IgD-negative memory B cell (primary cell): ENCODE measurements around the gene SLC9A1. TPM values are rescaled to one million over a fixed set of nuclear protein-coding genes. Genes with fewer than 3 reads are reported as not detected.

ENCODE experiments used
- H3K27ac Mint-ChIP-seq, 3 donors: one replicate each; pipeline ENCODE4 v1.8.0; 2020 to 2022; ENCODE audit warnings: mild to moderate bottlenecking in 3 of 3, mixed read lengths in 3 of 3, moderate library complexity in 1 of 3
- H3K27me3 Mint-ChIP-seq: one replicate; pipeline ENCODE4 v1.8.0; 2021; ENCODE audit warnings: mixed read lengths
- H3K36me3 Mint-ChIP-seq: one replicate; pipeline ENCODE4 v1.8.0; 2020; ENCODE audit warnings: mild to moderate bottlenecking, mixed read lengths
- H3K4me1 Mint-ChIP-seq, 3 donors: one replicate each; pipeline ENCODE4 v1.8.0; 2020 to 2022; ENCODE audit warnings: mixed read lengths in 3 of 3, mild to moderate bottlenecking in 1 of 3
- H3K4me3 Mint-ChIP-seq, 4 donors: one replicate each; pipeline ENCODE4 v1.8.0; 2020 to 2022; ENCODE audit warnings: mild to moderate bottlenecking in 4 of 4, mixed read lengths in 4 of 4, moderate library complexity in 3 of 4
- H3K9me3 Mint-ChIP-seq, 3 donors: one replicate each; pipeline ENCODE4 v1.8.0; 2020 to 2021; ENCODE audit warnings: mixed read lengths in 3 of 3, mild to moderate bottlenecking in 1 of 3
- polyA plus RNA-seq: library from polyadenylated mRNA; unstranded; fragments of 300-500 nt; fragmentation: Illumina TruSeq; gene quantifications from one replicate; pipeline ENCODE4 v1.2.3, GENCODE V29; 2021

The SLC9A1 gene
- polyA plus RNA-seq, 1 donor from 2014 or later = 8.9 TPM

DNA sequence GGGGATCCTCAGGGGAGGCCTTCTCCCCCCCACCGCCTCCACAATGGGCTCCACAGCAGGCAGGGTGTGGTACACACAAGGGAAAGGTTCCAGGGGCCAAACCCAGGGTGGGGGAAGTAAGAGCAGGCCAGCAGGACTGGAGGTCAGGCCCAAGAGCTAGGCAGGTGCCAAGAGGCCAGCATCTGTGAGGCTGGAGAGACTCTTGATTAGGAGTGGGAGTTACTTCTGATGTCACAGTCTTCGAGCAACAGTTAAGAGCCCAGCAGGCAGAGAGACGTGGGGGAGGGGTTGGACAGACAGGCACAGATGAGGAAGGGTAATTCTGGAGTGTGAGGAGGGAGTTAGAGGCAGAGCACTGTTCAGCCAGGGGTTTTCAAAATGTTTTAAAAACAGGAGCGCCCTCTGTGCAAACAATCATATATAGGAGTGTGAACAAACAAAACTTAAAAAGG is 55.8 kb downstream of the SLC9A1 start:
- Mint-ChIP-seq H3K36me3 (peaks cover 2% of the 10 kb centered on the region), H3K9me3 (no peaks in the 10 kb centered on the region), H3K4me1 (peaks cover 14 to 18% (median 18%) of the 10 kb centered on the region in 3 donors), H3K27ac (peak overlapping the region; percentile 88 to 96 (median 91)), H3K27me3 (no peaks in the 10 kb centered on the region), H3K4me3 (peak overlapping the region in 3 of 4 donors; percentile 23 to 89 (median 82))

DNA sequence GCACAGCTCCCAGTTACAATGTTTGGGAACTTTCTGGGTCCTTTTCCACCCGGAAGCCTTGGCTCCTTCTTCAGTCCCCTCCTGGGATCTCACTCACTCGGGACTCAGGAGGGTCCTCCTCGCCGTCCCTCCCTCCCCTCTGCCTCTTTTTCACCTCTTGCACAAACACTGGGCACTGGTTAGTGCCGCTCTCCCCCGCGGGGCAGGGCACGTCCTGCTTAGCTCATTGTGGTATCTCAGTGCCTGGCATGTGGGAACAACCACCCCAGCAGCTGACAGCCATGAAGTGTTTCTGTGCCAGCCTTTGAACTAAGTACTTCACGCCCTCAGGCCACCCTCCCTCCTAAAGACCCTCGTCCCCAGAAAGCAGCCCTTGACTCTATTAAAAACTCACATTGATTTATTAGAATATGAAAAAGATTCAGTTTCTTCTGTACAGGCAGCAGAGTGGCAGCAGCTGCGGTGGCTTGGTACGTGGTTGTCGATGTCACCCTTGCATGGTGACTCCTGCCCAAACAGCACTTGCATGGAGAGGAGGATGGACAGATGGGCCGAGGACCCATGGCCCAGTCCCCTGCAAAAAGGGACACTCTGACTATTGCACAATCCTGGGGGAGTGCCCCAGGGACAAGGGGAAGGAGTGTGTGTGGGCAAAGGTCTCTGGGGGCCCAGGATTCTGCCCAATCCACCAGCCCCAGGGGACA is 56.3 kb downstream of the SLC9A1 start:
- Mint-ChIP-seq H3K9me3 (no peaks in the 10 kb centered on the region), H3K27me3 (no peaks in the 10 kb centered on the region), H3K27ac (peak overlapping the region; percentile 67 to 91 (median 88)), H3K4me1 (peaks cover 11 to 18% (median 18%) of the 10 kb centered on the region in 3 donors), H3K36me3 (peaks cover 2% of the 10 kb centered on the region), H3K4me3 (peak overlapping the region in 2 of 4 donors; percentile 67 to 89)

DNA sequence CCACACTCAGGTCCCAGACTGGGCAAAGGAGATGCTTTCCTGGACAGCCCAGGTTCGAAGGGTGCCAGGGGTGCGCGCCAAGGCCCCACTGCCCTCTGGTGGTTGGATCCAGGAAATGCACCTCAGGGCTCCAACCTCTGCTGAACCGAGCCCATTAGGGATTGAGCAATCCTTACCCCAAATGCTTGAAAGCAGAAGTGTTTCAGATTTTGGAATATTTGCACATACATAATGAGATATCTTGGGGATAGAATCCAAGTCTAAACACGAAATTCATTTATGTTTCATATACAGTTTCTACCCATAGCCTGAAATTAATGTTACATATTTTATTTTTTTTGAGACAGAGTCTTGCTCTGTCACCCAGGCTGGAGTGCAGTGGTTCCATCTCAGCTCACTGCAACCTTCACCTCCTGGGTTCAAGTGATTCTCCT is 57.4 kb downstream of the SLC9A1 start:
- Mint-ChIP-seq H3K27ac (peak overlapping the region in 1 of 3 donors; percentile 71), H3K36me3 (peaks cover 2% of the 10 kb centered on the region), H3K9me3 (no peaks in the 10 kb centered on the region), H3K4me1 (peaks cover 8 to 16% (median 16%) of the 10 kb centered on the region in 3 donors), H3K27me3 (no peaks in the 10 kb centered on the region), H3K4me3 (no peak overlapping the region)

DNA sequence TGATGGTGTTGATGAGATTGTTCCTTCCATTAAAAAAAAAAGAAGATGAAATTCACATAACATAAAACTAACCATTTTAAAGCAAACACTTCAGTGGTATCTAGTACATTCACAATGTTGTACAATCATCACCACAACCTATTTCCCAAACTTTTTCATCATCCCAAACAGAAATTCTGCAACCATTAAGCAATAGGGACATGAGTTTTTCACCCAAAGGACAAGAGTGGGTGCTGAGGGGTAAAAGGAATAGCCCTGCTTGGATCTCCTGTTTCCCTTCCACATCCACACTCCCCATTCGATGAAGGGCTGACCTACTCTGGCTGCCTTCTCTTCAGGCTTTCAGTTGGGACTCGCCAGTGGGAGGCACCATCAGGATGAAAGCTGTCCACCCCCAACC is 59.3 kb downstream of the SLC9A1 start:
- peaks cover 2% of the 10 kb centered on the region for H3K36me3 Mint-ChIP-seq
- no peaks in the 10 kb centered on the region for H3K27me3 Mint-ChIP-seq
- peaks cover 8 to 16% (median 16%) of the 10 kb centered on the region in 3 donors for H3K4me1 Mint-ChIP-seq
- H3K4me3 Mint-ChIP-seq = no peak overlapping the region
- no peaks in the 10 kb centered on the region for H3K9me3 Mint-ChIP-seq
- no peak overlapping the region for H3K27ac Mint-ChIP-seq

DNA sequence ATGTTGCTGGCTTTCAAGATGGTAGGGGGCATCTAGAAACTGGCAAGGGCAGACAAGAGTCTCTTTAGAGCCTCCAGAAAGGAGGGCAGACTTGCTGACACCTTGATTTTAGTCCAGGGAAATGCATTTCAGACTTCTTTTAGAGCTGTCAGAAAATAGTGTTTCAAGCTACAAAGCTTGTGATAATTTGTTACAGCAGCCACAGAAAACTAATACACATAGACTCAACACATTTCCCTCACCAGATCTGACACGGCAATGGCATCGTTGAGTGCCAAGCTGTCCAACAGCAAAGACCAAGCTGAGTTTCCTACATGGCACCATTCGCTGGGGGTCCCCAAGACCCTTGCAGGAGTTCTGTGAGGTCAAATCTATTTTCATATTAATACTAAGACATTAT is 62.0 kb downstream of the SLC9A1 start:
- Mint-ChIP-seq H3K4me3 (no peak overlapping the region), H3K9me3 (no peaks in the 10 kb centered on the region), H3K4me1 (peaks cover 0 to 3% (median 3%) of the 10 kb centered on the region in 3 donors), H3K27me3 (no peaks in the 10 kb centered on the region), H3K27ac (no peak overlapping the region), H3K36me3 (no peaks in the 10 kb centered on the region)

DNA sequence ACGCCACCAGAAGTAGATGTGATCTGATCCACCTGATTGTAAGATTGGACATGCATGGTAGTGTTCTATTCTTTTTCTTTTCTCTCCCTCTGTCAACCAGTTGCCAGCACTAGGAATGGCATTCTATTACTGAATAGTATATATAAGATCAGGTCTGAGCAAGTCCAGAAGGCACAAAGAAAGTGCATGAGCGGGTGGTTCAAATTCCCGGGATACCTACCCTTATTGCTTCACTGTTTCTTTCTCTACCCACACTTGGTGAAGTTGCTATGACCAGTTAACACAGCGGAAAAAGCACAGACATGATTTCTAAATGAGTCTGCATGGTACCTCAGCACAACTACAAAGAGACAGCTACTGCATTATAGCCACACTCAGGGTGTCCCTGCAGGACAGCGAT is 64.0 kb downstream of the SLC9A1 start:
- Mint-ChIP-seq H3K9me3 (no peaks in the 10 kb centered on the region), H3K4me3 (no peak overlapping the region), H3K27me3 (peaks cover 6% of the 10 kb centered on the region), H3K4me1 (no peaks in the 10 kb centered on the region), H3K27ac (no peak overlapping the region), H3K36me3 (no peaks in the 10 kb centered on the region)

DNA sequence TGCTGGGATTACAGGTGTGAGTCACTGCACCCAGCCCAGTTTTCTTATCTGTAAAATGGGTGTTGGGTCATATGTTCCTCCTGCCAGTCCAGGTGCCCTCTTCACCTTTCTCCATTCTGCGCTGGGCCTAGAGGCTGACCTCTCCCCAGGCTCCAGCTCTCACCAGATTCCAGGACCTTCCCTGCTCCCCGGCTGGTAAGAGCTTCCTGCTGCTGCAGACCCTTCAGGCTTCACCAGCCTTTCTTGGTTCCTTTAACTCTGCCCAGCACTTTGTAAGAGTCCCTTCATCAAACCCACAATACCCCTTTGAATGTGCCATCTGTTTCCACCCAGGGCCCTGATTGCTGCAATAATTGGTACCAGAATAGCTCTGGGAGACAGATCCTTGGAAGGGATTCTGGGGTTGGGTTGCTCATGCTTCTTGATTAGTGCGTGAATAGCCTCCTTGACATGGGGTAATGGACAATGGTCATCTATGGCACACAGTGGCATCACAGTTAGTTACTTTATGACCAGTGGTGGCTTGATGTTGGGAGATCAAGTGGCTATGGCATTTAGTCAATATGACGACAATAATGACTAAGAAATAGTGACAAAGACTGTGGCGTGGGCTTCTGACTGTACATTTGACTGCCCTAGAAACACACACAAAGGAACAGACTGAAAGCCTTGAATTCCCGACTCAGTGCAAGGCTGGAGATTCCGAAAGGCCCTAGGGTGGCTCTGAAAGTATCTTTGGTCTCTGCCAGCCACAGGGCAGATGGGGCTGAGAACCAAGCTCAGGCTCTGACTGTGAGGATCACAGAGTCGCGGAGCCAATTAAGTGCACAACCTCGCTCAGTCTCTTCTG is 67.3 kb downstream of the SLC9A1 start:
- Mint-ChIP-seq H3K27ac (no peak overlapping the region), H3K9me3 (peaks cover 0 to 5% (median 2%) of the 10 kb centered on the region in 3 donors), H3K4me1 (no peaks in the 10 kb centered on the region), H3K4me3 (no peak overlapping the region), H3K27me3 (peaks cover 6% of the 10 kb centered on the region), H3K36me3 (no peaks in the 10 kb centered on the region)

DNA sequence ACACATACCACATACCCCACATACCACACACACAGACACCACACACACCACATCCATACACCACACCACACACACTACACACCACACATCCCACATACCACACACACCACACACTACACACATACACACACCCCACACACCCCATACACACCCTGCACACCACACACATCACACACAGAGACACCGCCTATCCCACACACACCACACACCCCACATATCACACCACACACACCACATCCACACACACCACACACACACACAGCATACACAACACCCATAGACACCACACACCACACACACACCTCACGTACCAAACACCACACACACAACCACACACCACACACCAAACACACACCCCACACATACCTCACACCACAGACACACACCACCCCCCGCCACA is 68.3 kb downstream of the SLC9A1 start:
- H3K4me1 Mint-ChIP-seq = no peaks in the 10 kb centered on the region
- no peaks in the 10 kb centered on the region for H3K36me3 Mint-ChIP-seq
- peaks cover 6% of the 10 kb centered on the region for H3K27me3 Mint-ChIP-seq
- H3K27ac Mint-ChIP-seq = no peak overlapping the region
- H3K9me3 Mint-ChIP-seq = peaks cover 0 to 6% (median 2%) of the 10 kb centered on the region in 3 donors
- H3K4me3 Mint-ChIP-seq = no peak overlapping the region

DNA sequence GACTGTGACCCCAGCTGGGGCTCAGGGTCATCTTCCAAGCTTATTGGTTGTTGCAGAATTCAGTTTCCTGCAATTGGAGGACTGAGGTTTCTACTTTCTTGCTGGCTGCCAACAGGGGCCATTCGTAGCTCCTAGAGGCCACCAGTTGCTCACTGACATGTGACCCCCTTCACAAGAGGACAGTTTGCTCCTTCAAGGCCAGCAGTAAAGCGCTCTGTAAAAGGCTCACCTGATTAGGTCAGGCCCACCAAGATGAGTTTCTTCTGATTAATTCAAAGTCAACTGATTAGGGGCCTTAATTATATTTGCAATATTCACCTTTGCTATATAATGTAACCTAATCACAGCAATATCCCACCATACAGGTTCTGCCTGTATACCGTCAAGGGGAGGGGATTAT is 68.9 kb downstream of the SLC9A1 start:
- H3K36me3 Mint-ChIP-seq = no peaks in the 10 kb centered on the region
- H3K4me1 Mint-ChIP-seq = no peaks in the 10 kb centered on the region
- peaks cover 0 to 6% (median 2%) of the 10 kb centered on the region in 3 donors for H3K9me3 Mint-ChIP-seq
- peaks cover 6% of the 10 kb centered on the region for H3K27me3 Mint-ChIP-seq
- no peak overlapping the region for H3K27ac Mint-ChIP-seq
- H3K4me3 Mint-ChIP-seq = no peak overlapping the region

DNA sequence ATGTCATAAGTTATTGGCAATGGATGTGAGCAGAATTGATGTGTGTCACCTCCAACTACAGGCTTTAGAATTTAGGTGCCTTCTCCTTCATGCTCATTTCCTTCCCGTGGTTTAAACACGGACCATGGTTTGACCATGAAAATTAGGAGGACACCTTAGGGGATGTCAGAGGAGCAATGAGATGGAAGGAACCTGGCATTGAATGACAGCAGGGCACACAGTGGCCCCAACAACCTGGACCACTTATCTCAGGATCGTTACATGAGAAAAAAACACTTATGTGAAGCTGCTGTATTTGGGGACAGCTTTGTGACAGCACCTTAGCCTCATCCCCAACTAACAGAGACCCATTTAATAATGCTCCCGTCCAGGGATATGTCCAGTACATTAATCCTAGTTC is 70.8 kb downstream of the SLC9A1 start:
- Mint-ChIP-seq H3K36me3 (no peaks in the 10 kb centered on the region), H3K27me3 (peaks cover 6% of the 10 kb centered on the region), H3K4me1 (no peaks in the 10 kb centered on the region), H3K27ac (no peak overlapping the region), H3K4me3 (no peak overlapping the region), H3K9me3 (peaks cover 0 to 9% (median 2%) of the 10 kb centered on the region in 3 donors)

DNA sequence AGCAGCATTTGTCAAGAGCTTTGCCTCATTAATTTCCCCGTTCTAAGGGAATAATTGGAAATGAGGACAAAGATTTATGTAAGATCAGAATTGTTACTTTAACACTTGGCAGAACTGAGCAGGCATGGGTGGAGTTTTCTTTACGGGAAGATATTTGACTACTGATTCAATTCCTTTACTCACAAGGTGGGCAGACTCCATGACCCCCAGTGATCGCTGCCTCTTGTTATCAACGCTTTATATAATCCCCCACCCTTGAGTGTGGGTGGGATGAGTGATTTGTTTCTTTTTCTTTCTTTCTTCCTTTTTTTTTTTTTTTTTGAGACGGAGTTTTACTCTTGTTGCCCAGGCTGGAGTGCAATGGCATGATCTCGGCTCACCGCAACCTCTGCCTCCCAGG is 77.0 kb downstream of the SLC9A1 start:
- Mint-ChIP-seq H3K27ac (no peak overlapping the region), H3K27me3 (peaks cover 1% of the 10 kb centered on the region), H3K4me3 (no peak overlapping the region), H3K9me3 (peaks cover 0 to 5% (median 0%) of the 10 kb centered on the region in 3 donors), H3K36me3 (no peaks in the 10 kb centered on the region), H3K4me1 (no peaks in the 10 kb centered on the region)

DNA sequence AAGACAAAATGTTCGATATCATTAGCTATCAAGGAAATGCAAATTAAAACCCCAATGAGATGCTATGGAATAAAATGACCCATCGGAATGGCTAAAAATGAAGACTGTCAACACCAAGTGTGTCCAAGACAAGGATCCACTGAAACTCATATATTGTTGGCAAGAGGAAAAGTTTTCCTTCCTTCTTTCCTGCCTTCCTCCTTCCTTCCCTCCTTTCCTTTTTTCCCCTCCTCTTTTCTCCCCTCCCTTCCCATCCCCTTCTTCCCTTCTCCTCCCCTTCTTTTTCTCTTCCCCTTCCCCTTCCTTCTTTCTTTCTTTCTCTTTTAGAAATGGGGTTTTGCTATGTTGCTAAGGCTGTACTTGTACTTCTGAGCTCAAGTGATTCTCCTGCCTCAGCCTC is 78.1 kb downstream of the SLC9A1 start:
- no peaks in the 10 kb centered on the region for H3K36me3 Mint-ChIP-seq
- no peak overlapping the region for H3K4me3 Mint-ChIP-seq
- H3K4me1 Mint-ChIP-seq = no peaks in the 10 kb centered on the region
- H3K9me3 Mint-ChIP-seq = peaks cover 0 to 3% (median 0%) of the 10 kb centered on the region in 3 donors
- no peak overlapping the region for H3K27ac Mint-ChIP-seq
- H3K27me3 Mint-ChIP-seq = peaks cover 1% of the 10 kb centered on the region

DNA sequence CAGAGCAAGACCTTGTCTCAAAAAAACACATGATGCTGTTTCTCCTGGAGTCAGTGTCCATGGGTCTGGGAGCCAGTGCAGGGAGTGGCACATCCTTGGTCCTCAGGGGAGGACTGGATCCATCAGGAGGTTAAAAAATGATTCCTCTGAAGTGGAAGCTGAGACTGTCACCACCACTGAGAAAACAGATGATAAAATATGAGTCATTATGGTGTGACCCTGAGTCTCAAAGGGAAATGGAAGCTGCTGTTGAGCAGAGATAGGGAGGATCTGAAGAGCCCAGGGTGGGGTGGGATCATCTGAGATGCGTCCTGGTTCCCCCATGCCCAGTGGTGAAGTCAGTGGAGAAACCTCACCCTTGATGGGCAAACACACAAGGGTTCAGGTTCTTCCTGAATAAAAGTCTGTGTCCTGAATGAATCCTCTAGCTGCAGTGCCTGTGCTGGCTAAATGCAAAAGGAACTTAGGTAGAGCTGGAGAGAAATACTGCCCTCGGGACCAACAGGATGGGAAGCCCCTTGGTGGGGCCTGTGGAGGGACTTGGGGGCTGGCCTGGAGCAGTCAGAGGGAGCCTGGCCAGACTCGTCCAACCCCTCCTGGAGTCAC is 80.6 kb downstream of the SLC9A1 start:
- Mint-ChIP-seq H3K4me1 (no peaks in the 10 kb centered on the region), H3K36me3 (no peaks in the 10 kb centered on the region), H3K9me3 (no peaks in the 10 kb centered on the region), H3K4me3 (no peak overlapping the region), H3K27ac (no peak overlapping the region), H3K27me3 (peaks cover 6% of the 10 kb centered on the region)

DNA sequence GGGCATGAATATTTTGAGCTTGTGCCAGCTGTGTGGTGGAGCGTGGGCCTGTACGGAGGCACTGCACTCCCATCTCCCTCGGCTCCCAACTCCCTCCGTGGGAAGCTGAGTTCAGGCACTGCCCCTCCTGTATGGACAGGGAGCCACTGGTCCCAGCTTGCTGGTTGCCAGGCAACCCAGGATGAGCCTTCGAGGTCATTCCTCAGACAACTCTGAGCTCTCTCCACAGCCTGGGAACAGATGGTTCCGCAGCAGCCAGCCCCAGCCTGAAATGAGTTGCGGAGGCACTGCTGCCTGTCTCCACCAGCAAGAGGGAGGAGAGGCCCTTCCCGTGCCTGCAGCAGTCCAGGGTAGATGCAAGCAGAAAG is 83.9 kb downstream of the SLC9A1 start:
- Mint-ChIP-seq H3K4me1 (peaks cover 0 to 1% (median 0%) of the 10 kb centered on the region in 3 donors), H3K9me3 (no peaks in the 10 kb centered on the region), H3K27ac (no peak overlapping the region), H3K4me3 (no peak overlapping the region), H3K36me3 (no peaks in the 10 kb centered on the region), H3K27me3 (peaks cover 12% of the 10 kb centered on the region)

DNA sequence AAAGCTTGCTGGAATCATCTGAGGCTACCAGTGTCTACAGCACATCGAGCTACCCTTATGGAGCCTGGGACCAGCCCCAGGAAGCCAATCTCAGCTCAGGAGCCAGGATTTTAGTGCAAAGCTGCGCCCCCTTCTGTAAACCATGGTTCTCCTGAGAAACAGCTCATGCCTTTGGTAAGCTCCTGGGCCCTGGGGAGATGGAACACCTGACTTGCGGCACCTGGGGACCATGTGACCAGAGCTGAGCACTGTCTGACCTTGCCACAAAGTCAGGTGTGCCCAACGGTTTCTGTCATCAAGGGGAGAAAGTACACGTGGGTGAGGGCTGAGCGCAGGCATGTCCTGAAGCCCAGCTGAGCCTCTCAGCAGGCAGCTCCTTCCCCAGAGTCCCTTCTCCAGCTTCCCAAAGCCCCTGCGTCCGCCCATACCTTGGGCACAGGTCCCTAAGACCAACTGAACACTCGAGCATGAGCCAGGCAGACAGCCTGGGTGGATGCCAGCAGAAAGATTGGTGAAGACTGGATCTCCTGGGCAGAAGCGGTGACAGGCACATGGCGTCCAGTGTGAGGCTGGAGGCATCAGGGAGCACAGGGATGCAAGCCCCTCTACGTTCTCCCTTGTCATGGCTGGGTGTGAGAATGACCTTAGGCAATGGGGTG is 84.4 kb downstream of the SLC9A1 start:
- Mint-ChIP-seq H3K4me3 (no peak overlapping the region), H3K4me1 (peaks cover 0 to 1% (median 0%) of the 10 kb centered on the region in 3 donors), H3K9me3 (no peaks in the 10 kb centered on the region), H3K27ac (no peak overlapping the region), H3K27me3 (peaks cover 12% of the 10 kb centered on the region), H3K36me3 (no peaks in the 10 kb centered on the region)
